GM12865 (cell line): ENCODE measurements around the gene B4GALNT4.
"Not testable (repeated sequence)": the region's sequence is repeated elsewhere in the genome, so short reads cannot be mapped to it uniquely, and the experiment has no call there.

Source experiments
- DNase-seq: peaks from one replicate; pipeline ENCODE4 v3.0.0; 2010; ENCODE audit warnings: low read depth
- H3K4me3 ChIP-seq: 2 replicates; pipeline ENCODE4 v1.5.1; 2011; ENCODE audit warnings: mild to moderate bottlenecking, low read depth, low read length, control low read depth
- TF ChIP-seq, protein P1 (sequence below): IDR thresholded peaks from 2 replicates; pipeline ENCODE4 v1.5.1; 2011; ENCODE audit warnings: low read length, control low read depth, low read depth, inconsistent platforms; ENCODE audit not compliant: insufficient read depth; ENCODE audit errors: missing control alignments

Gene B4GALNT4

DNA sequence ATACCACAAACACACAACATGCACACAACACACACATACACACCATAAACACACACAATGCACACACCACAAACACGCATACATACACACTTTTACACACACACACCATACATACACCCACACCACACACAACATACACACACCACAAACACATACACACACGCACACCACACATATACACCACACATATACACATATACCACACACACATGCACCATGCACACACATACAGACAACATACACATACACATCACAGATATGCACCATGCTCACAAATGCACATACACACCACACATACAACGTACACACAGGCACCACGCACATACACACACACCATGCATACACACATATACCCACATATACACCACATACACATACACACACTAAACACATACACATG, 11.7 kb upstream of the B4GALNT4 start:
- TF ChIP-seq, protein P1, sequence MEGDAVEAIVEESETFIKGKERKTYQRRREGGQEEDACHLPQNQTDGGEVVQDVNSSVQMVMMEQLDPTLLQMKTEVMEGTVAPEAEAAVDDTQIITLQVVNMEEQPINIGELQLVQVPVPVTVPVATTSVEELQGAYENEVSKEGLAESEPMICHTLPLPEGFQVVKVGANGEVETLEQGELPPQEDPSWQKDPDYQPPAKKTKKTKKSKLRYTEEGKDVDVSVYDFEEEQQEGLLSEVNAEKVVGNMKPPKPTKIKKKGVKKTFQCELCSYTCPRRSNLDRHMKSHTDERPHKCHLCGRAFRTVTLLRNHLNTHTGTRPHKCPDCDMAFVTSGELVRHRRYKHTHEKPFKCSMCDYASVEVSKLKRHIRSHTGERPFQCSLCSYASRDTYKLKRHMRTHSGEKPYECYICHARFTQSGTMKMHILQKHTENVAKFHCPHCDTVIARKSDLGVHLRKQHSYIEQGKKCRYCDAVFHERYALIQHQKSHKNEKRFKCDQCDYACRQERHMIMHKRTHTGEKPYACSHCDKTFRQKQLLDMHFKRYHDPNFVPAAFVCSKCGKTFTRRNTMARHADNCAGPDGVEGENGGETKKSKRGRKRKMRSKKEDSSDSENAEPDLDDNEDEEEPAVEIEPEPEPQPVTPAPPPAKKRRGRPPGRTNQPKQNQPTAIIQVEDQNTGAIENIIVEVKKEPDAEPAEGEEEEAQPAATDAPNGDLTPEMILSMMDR, result no peak

DNA sequence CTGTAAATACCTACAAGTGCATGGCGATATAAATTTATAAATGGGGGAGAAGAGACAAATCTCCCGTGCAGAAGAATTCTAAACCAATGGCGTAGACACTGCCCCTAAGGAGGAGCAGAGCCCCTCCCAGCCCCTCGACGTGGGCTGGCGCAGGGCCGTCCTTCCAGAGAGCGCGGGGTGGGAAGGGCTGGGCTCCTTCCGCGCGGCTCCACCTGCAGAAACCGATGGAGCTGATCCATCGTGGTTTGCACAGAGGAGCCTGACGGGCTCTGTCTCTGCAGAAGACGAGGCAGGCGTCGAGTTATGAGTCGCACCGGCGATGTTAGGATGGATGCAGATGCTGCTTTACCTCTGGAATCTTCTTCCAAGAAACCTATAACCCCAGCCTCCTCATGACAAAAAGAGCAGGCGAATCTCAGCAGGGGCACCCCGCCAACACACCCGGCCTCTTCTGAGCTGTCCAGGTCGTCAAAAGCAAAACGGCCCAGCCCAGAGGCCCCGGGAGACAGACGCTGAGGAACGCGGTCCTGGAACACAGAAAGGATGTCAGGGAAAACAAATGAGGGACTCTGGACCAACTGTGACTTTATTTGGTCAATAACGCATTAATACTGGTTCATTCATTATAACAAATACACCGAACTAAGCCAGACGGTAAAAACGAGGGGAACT, 11.0 kb upstream of the B4GALNT4 start:
- no peak overlapping the region for H3K4me3 ChIP-seq
- no peak for DNase-seq
- TF ChIP-seq, protein P1, result no peak

More for the DNA sequence above, 11.7 kb upstream of the B4GALNT4 start:
- H3K4me3 ChIP-seq, result no peak overlapping the region
- no peak for DNase-seq

- peak; percentile 33 for DNase-seq
- TF ChIP-seq, protein P1, result no peak
- no peak overlapping the region for H3K4me3 ChIP-seq
Observed at GRCh38 chr11:359181-359714, 10.1 kb upstream of the B4GALNT4 start.

GRCh38 chr11:360326-361280, 8.7 kb upstream of the B4GALNT4 start:
- DNase-seq, result no peak
- TF ChIP-seq, protein P1, result no peak
- no peak overlapping the region for H3K4me3 ChIP-seq

DNA sequence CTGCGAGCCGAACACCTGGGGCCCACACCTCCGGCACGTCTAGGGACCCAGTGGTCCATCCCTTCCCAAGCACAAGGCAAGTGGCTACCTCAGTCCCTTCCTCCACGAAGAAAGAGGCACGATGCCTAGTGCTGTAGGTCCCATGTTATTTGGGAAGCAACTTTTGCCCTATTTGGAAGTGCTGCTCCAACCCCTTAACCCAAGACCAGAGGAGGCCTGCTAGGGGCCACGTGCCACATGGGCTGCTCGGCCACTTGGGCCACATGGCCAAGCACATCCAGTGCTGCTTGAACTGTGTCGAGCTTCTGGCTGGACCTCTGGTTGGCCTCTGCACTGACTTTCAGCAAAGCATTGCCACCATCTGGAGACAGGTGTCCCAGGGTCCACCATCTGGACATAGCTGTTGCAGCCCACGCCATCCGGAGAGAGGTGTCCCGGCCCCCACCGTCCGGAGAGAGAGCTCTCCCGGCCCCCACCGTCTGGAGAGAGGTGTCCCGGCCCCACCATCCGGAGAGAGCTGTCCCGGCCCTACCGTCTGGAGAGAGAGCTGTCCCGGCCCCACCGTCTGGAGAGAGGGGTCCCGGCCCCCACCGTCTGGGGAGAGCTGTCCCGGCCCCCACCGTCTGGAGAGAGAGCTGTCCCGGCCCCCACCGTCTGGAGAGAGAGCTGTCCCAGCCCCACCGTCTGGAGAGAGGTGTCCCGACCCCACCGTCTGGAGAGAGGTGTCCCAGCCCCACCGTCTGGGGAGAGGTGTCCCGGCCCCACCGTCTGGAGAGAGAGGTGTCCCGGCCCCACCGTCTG, 6.5 kb upstream of the B4GALNT4 start:
- DNase-seq, result no peak
- H3K4me3 ChIP-seq, result no peak overlapping the region
- TF ChIP-seq, protein P1, result no peak

- not testable (repeated sequence) for DNase-seq, H3K4me3 ChIP-seq
Observed at GRCh38 chr11:363443-363805, 5.9 kb upstream of the B4GALNT4 start.
